ENCODE measurements around the gene CDKL2.

The CDKL2 gene

GRCh38 chr4:75643651-75644050 is 13.3 kb upstream of the CDKL2 start:
- DNase-seq (ENCODE audit: extremely low read depth in 1 of 2, low read depth in 1 of 2): no peak

DNA sequence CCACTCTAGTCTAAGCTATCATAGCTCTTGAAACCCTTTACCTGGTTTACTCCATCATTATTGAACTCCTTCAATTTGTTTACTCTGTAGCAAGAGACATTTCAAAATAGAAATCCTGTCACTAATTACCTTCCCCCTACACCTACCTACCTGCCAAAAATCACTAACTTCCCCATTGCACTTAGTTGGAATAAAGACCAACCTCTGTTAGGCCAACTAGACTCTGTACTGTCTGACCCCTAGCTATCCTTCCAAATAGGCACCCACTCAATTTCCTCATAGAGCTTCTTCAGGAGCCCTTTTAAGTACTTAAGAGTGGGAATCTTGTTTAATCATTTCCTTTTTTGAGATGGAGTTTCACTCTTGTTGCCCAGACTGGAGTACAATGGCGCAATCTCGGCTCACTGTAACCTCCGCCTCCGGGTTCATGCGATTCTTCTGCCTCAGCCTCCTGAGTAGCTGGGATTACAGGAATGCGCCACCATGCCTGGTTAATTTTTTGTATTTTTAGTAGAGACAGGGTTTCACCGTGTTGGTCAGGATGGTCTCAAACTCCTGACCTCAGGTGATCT is 8.9 kb upstream of the CDKL2 start:
- no peak for DNase-seq (ENCODE audit: extremely low read depth in 1 of 2, low read depth in 1 of 2)

DNA sequence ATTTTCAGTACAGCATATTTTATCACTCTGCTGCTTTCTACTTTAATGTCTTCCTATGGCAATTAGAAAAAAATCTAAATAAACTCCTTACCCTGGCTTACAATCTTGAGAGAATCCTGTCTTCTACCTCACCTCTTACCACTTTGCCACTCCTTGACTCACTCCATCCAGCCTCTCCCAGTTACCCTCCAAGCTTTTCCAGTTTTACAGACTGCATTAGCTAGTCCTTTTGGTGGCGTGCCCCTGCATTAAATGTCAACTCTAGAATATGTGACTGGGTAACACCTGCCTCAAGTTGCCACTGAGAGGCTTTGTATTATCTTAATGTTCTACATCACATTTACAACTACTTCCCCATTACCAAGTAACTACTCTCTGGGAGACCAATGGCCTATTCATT is 7.5 kb upstream of the CDKL2 start:
- no peak for DNase-seq (ENCODE audit: extremely low read depth in 1 of 2, low read depth in 1 of 2)

DNA sequence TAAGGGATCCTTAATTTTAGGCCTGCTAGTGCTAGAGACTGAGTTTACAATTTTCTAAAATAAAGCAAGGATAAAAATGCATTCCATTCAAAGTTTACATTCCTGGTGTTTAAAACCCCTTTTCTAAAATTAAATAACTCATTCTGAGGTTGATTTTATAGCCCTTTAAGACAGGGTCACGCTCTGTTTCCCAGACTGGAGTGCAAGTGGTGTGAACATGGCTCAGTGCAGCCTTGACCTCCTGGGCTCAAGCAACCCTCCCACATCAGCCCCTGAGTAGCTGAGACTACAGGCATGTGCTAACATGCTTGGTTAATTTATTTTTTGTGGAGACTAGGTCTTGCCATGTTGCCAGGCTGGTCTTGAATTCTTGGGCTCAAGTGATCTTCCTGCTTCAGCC is 6.8 kb upstream of the CDKL2 start:
- DNase-seq (ENCODE audit: extremely low read depth in 1 of 2, low read depth in 1 of 2): no peak

DNA sequence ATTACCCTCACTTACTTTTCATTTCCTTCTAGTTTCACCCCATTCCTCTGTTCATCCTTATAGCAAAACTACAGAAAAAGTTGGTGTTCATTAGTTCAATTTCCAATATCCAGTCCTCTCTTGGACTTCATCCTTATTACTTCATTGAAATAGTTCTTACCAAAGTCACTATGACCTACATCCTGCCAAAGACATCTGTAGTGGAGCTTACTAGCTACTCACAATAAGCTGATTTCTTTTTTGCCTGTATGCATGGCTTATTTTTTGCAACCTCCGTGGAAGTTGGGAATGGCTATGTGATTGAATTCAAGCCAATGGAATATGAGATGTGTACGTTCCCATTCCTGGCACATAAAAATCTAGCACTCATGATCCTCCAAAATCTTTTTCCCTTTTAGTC is 4.6 kb upstream of the CDKL2 start:
- no peak for DNase-seq (ENCODE audit: extremely low read depth in 1 of 2, low read depth in 1 of 2)

- DNase-seq (ENCODE audit: extremely low read depth in 1 of 2, low read depth in 1 of 2): no peak
Measured at GRCh38 chr4:75634281-75634680, 4.0 kb upstream of the CDKL2 start.

GRCh38 chr4:75633846-75634245 is 3.5 kb upstream of the CDKL2 start:
- no peak for DNase-seq (ENCODE audit: extremely low read depth in 1 of 2, low read depth in 1 of 2)

GRCh38 chr4:75630937-75631329 is 605 bp upstream of the CDKL2 start:
- DNase-seq (ENCODE audit: extremely low read depth in 1 of 2, low read depth in 1 of 2): no peak

- no peak for DNase-seq (ENCODE audit: extremely low read depth in 1 of 2, low read depth in 1 of 2)
Measured at GRCh38 chr4:75629239-75629638, 1.1 kb downstream of the CDKL2 start.

- no peak for DNase-seq (ENCODE audit: extremely low read depth in 1 of 2, low read depth in 1 of 2)
Measured at GRCh38 chr4:75623026-75623425, 7.3 kb downstream of the CDKL2 start.

DNA sequence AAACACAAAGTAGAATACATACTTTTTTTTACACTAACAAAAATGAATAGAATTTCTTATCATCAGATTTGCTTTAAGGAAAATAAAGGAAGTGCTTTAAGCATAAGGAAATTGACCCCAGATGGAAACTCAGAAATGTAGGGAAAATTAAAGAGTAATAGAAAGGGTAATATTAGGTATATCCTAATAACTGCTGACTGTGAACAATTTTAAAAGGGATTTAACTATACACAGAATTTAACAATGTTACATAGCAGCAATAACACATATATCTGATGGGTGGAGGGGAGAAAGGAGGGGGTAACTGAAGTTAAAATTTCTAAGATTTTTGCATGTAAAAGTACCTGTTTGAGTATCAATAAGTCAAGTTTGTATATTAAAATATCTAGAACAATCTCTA is 8.6 kb downstream of the CDKL2 start:
- DNase-seq (ENCODE audit: extremely low read depth in 1 of 2, low read depth in 1 of 2): no peak

- DNase-seq (ENCODE audit: extremely low read depth in 1 of 2, low read depth in 1 of 2): no peak
Measured at GRCh38 chr4:75612306-75612705, 18.0 kb downstream of the CDKL2 start.

DNA sequence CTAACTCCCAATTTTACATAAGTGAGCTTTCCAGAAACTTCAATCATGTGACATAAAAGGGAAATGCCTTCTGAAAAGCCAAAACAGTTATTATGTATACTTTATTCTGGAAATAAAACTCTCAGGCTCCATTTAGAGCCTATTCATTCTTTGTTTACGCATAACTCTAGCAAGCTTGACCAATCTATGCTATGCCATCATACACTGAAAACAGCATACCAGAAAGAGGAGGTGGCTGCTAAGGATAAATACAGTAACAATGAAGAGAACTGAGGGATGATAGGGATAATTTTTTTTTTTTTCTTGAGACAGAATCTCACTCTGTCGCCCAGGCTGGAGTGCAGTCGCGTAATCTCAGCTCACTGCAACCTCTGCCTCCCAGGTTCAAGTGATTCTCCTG is 24.4 kb downstream of the CDKL2 start:
- DNase-seq (ENCODE audit: extremely low read depth in 1 of 2, low read depth in 1 of 2): no peak

DNA sequence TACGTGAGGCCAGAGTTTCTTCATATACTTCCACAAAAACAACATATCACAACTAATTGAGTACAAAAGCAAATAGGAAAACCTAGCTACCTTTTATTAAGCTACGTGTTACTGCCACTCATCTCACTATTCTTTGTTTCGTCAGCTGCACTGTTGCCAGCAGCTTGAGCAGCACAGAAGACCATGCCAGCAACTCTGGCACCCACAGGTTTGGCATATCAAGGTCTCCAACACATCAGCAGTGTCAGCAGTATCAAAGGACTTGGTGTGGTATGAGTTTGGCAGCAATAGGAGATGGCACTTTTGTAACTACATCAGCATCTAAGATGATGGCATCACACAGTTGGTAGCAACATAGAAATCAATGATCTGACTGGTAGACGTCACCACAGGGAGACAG is 30.7 kb downstream of the CDKL2 start:
- no peak for DNase-seq (ENCODE audit: extremely low read depth in 1 of 2, low read depth in 1 of 2)

GRCh38 chr4:75598390-75598789 is 31.9 kb downstream of the CDKL2 start:
- DNase-seq (ENCODE audit: extremely low read depth in 1 of 2, low read depth in 1 of 2): no peak

DNA sequence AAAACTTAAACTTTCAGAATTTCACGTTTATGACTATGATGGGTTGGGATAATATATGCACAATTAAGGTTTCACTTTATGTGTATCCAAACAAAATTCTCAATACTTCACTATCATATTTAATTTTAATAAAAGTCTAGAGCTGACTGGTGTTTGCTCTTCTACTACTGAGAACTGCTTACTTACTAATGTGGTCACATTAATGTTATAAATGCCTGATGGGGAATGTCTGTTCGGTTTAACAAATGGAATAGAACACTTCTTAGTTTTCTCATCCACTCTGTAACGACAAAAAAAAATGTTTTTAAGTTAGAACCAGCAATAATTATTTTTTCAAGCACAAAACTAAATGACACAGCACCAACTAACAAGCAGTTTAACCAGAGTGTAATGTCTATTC is 34.3 kb downstream of the CDKL2 start:
- DNase-seq (ENCODE audit: extremely low read depth in 1 of 2, low read depth in 1 of 2): no peak

DNA sequence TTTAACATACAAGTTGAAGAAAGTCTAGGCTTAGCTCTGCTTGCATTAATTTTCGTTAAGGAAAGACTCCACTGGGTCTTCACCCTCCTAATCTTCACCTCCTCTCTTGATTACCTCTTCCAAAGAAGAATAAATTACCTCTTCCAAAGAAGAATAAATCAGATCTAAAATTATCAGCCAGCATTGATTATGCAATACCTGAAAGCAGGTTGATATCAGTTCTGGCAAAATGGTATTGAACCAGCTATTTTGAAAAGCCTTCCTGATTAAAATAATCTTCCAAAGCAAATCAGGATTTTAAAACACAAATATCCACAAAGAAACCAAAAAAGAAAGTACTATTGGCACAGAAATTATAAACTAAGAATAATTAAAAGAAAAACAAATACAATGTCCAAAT is 36.9 kb downstream of the CDKL2 start:
- no peak for DNase-seq (ENCODE audit: extremely low read depth in 1 of 2, low read depth in 1 of 2)

GRCh38 chr4:75584067-75584466 is 46.3 kb downstream of the CDKL2 start:
- no peak for DNase-seq (ENCODE audit: extremely low read depth in 1 of 2, low read depth in 1 of 2)

GRCh38 chr4:75567725-75568124 is 62.6 kb downstream of the CDKL2 start:
- no peak for DNase-seq (ENCODE audit: extremely low read depth in 1 of 2, low read depth in 1 of 2)

- DNase-seq (ENCODE audit: extremely low read depth in 1 of 2, low read depth in 1 of 2): no peak
Measured at GRCh38 chr4:75566911-75567310, 63.4 kb downstream of the CDKL2 start.

DNA sequence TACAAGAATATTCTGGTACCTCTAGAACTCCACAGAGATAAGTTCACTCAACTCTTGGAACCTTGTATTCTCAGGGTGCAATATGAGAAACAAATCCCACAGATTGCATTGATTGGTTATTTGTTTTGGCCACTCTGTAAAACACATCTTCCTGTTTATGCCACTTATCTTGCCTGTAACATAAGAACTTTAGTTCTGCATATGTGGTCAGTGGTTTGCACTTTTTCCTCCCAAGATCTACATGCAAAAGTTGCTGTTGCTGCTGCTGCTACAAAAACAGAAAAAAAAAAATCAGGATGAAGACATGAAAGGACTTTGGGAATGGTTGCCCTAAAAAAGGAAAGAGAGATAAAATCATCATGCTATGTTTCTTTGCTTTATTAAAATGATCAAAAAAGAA is 64.8 kb downstream of the CDKL2 start:
- DNase-seq (ENCODE audit: extremely low read depth in 1 of 2, low read depth in 1 of 2): no peak

GRCh38 chr4:75564023-75564422 is 66.3 kb downstream of the CDKL2 start:
- DNase-seq (ENCODE audit: extremely low read depth in 1 of 2, low read depth in 1 of 2): no peak

DNA sequence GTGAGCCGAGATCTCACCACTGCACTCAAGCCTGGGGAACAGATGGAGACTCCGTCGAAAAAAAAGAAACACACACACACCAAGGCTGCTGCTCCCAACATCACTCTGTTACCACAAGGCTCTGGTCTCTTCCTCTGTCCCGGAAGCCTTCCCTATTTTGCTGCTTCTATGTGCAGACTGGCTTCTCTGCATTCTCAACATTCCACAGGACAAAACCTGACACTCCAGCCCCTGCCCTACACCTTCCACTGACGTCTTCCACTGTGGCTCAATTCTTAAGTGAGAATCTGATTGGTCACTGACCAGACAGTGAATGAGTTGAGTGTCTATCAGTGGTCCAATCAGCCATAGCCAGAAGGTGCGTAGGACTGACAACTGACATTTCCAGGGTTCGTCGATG is 68.5 kb downstream of the CDKL2 start:
- no peak for DNase-seq (ENCODE audit: extremely low read depth in 1 of 2, low read depth in 1 of 2)

DNA sequence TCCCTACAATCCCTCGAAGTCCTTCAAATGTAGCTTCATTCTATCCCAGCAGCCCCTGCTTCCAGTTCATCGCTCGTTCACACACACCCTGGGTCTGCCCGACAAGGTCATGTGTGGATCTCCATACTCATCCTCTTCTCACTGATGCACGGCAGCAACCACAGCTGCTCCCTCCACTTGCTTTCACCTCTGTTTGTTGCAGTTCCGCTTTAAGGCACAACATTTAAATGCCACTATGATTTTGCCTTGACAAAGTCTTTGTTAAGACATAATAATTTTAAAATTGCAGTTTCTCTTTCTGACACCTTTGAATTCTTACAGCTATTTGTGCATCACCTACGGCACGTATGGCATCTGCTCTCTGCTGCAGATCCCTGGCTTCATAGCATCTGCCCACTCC is 72.6 kb downstream of the CDKL2 start:
- no peak for DNase-seq (ENCODE audit: extremely low read depth in 1 of 2, low read depth in 1 of 2)
